Keratinocyte (primary cell): ENCODE measurements around the gene GSTA3.
"Not testable (repeated sequence)": the region's sequence is repeated elsewhere in the genome, so short reads cannot be mapped to it uniquely, and the experiment has no call there.

Experiments used
- CTCF ChIP-seq, 3 experiments: IDR thresholded peaks in 1 of 3; conservative IDR thresholded peaks in 1 of 3; optimal IDR thresholded peaks in 1 of 3; 2 replicates in 2 of 3; 3 replicates in 1 of 3; pipeline versions ENCODE3 to v1.5.1; 2011; ENCODE audit warnings: low read length in 3 of 3, mild to moderate bottlenecking in 3 of 3, moderate library complexity in 2 of 3, control low read depth in 1 of 3, inconsistent platforms in 1 of 3; ENCODE audit not compliant: insufficient read depth in 2 of 3; ENCODE audit errors: extremely low read depth in 1 of 3
- EZH2 ChIP-seq: IDR thresholded peaks from one replicate; pipeline ENCODE4 v1.6.1; 2012; ENCODE audit warnings: inconsistent platforms, mild to moderate bottlenecking, low read length, moderate library complexity

- TF ChIP-seq CTCF (optimal IDR thresholded peaks at IDR 0.05 in 1 of 3, IDR thresholded peaks at IDR 0.05 in 1 of 3, conservative IDR thresholded peaks at IDR 0.05 in 1 of 3; ENCODE audit: extremely low read depth in 1 of 3, insufficient read depth in 2 of 3, low read length in 3 of 3); EZH2: not testable (repeated sequence)
Observed at GRCh38 chr6:52918027-52918686, 8.7 kb upstream of the GSTA3 start.
